Measurements from ENCODE around the gene GNAS.

Gene GNAS

DNA sequence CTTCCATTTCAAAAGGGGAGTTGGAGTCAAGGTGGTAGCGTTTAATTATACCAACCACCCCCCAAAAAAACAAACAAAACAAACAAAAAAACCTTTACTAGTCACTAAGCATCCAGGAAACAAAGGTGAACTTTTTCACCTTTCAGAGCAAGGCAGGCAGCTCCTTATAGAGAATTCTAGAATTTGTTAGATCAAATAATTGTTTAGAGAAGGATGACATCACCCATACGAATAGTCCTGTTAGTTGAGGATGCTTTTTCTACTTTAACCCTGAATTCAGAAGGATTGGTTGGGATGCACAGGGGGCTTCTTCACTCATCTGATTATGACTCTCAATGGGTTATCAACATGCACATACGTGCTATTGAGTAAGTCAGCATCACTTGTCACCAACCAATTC is 44.3 kb downstream of the GNAS start:
- DNase-seq (ENCODE audit: low spot score) (no peak), ATAC-seq (ENCODE audit: low read depth) (no peak)
- H3K9me3 ChIP-seq (ENCODE audit: severe bottlenecking) = no peaks in the 10 kb centered on the region
- H3K36me3 ChIP-seq (ENCODE audit: low read depth) = peaks cover 73% of the 10 kb centered on the region
- peaks cover 25% of the 10 kb centered on the region for H3K4me1 ChIP-seq (ENCODE audit: insufficient read depth, poor library complexity, severe bottlenecking)
- no peak overlapping the region for H3K27ac ChIP-seq (ENCODE audit: poor library complexity, severe bottlenecking)
- no peaks in the 10 kb centered on the region for H3K27me3 ChIP-seq (ENCODE audit: insufficient read depth, poor library complexity, severe bottlenecking)
- TF ChIP-seq, protein P1, sequence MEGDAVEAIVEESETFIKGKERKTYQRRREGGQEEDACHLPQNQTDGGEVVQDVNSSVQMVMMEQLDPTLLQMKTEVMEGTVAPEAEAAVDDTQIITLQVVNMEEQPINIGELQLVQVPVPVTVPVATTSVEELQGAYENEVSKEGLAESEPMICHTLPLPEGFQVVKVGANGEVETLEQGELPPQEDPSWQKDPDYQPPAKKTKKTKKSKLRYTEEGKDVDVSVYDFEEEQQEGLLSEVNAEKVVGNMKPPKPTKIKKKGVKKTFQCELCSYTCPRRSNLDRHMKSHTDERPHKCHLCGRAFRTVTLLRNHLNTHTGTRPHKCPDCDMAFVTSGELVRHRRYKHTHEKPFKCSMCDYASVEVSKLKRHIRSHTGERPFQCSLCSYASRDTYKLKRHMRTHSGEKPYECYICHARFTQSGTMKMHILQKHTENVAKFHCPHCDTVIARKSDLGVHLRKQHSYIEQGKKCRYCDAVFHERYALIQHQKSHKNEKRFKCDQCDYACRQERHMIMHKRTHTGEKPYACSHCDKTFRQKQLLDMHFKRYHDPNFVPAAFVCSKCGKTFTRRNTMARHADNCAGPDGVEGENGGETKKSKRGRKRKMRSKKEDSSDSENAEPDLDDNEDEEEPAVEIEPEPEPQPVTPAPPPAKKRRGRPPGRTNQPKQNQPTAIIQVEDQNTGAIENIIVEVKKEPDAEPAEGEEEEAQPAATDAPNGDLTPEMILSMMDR (IDR thresholded peaks at IDR 0.05; ENCODE audit: poor library complexity, severe bottlenecking) = no peak
- H3K4me3 ChIP-seq (ENCODE audit: severe bottlenecking) = no peak overlapping the region

- DNase-seq (ENCODE audit: low spot score) = no peak
- ATAC-seq (ENCODE audit: low read depth) = no peak
- TF ChIP-seq, protein P1 (IDR thresholded peaks at IDR 0.05; ENCODE audit: poor library complexity, severe bottlenecking) = peak; percentile 4
- H3K4me3 ChIP-seq (ENCODE audit: severe bottlenecking) = no peak overlapping the region
- H3K27me3 ChIP-seq (ENCODE audit: insufficient read depth, poor library complexity, severe bottlenecking) = no peaks in the 10 kb centered on the region
- H3K4me1 ChIP-seq (ENCODE audit: insufficient read depth, poor library complexity, severe bottlenecking) = peaks cover 25% of the 10 kb centered on the region
- no peak overlapping the region for H3K27ac ChIP-seq (ENCODE audit: poor library complexity, severe bottlenecking)
- peaks cover 79% of the 10 kb centered on the region for H3K36me3 ChIP-seq (ENCODE audit: low read depth)
- H3K9me3 ChIP-seq (ENCODE audit: severe bottlenecking) = no peaks in the 10 kb centered on the region
Measured at GRCh38 chr20:58897488-58897887, 45.0 kb downstream of the GNAS start.

- Histone ChIP-seq H3K27ac (ENCODE audit: poor library complexity, severe bottlenecking) (no peak overlapping the region), H3K9me3 (ENCODE audit: severe bottlenecking) (no peaks in the 10 kb centered on the region), H3K27me3 (ENCODE audit: insufficient read depth, poor library complexity, severe bottlenecking) (no peaks in the 10 kb centered on the region), H3K4me1 (ENCODE audit: insufficient read depth, poor library complexity, severe bottlenecking) (peaks cover 17% of the 10 kb centered on the region), H3K36me3 (ENCODE audit: low read depth) (peaks cover 90% of the 10 kb centered on the region), H3K4me3 (ENCODE audit: severe bottlenecking) (no peak overlapping the region)
- TF ChIP-seq, protein P1 (IDR thresholded peaks at IDR 0.05; ENCODE audit: poor library complexity, severe bottlenecking) = no peak
- ATAC-seq (ENCODE audit: low read depth) (no peak), DNase-seq (ENCODE audit: low spot score) (no peak)
Measured at GRCh38 chr20:58898629-58899408, 46.3 kb downstream of the GNAS start.

DNA sequence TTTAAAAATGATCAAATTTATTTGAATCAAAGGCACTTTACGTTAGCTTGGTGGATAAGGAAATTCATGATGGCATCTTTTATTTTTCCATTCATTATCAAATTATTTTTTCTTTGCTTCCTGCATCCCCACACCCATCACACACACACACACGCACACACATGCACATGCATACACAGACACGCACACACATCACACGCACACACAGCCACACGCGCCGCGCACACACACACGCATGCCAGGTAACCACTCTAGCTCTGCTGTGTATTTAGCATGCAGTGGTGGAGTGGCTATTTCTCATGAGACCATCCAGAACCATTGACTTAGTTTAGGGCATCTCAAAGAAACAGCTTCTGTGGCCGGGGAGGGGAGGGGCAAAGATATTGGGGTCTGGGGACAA is 47.0 kb downstream of the GNAS start:
- no peaks in the 10 kb centered on the region for H3K9me3 ChIP-seq (ENCODE audit: severe bottlenecking)
- peaks cover 11% of the 10 kb centered on the region for H3K4me1 ChIP-seq (ENCODE audit: insufficient read depth, poor library complexity, severe bottlenecking)
- TF ChIP-seq, protein P1 (IDR thresholded peaks at IDR 0.05; ENCODE audit: poor library complexity, severe bottlenecking) = no peak
- H3K4me3 ChIP-seq (ENCODE audit: severe bottlenecking) = no peak overlapping the region
- H3K36me3 ChIP-seq (ENCODE audit: low read depth) = peaks cover 92% of the 10 kb centered on the region
- H3K27me3 ChIP-seq (ENCODE audit: insufficient read depth, poor library complexity, severe bottlenecking) = no peaks in the 10 kb centered on the region
- no peak for DNase-seq (ENCODE audit: low spot score)
- no peak for ATAC-seq (ENCODE audit: low read depth)
- no peak overlapping the region for H3K27ac ChIP-seq (ENCODE audit: poor library complexity, severe bottlenecking)

DNA sequence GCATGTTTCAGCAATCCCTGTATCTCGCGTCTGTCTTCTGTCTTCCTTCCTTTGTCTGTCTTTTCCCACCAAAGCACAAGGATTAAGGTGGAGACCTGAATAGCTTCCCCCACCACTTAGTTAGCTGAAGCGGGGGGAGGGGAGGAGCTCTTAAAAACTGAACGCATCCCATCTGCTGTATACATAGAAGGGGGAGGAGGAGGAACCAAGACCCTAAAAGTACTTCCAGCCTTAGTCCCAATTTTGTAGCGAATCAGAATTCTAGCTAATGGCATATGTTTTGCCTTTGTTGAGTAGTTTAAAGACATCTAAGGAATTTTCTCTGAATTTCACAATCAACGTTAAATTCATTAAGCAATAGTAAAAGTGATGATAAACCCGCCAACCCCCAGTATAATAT is 47.9 kb downstream of the GNAS start:
- Histone ChIP-seq H3K27ac (ENCODE audit: poor library complexity, severe bottlenecking) (no peak overlapping the region), H3K4me1 (ENCODE audit: insufficient read depth, poor library complexity, severe bottlenecking) (peaks cover 2% of the 10 kb centered on the region), H3K36me3 (ENCODE audit: low read depth) (peaks cover 92% of the 10 kb centered on the region), H3K27me3 (ENCODE audit: insufficient read depth, poor library complexity, severe bottlenecking) (no peaks in the 10 kb centered on the region), H3K9me3 (ENCODE audit: severe bottlenecking) (no peaks in the 10 kb centered on the region), H3K4me3 (ENCODE audit: severe bottlenecking) (no peak overlapping the region)
- ATAC-seq (ENCODE audit: low read depth) = no peak
- TF ChIP-seq, protein P1 (IDR thresholded peaks at IDR 0.05; ENCODE audit: poor library complexity, severe bottlenecking) = no peak
- DNase-seq (ENCODE audit: low spot score) = no peak

All from RWPE2 (cell line).